ENCODE results near the gene CERT1.

GRCh38 chr5:75380099-75380498 lies 131.3 kb downstream of the CERT1 start:
- TF ChIP-seq CTCF (conservative IDR thresholded peaks at IDR 0.05) = no peak
- no peak for TF ChIP-seq EZH2 (IDR thresholded peaks at IDR 0.05; ENCODE audit: low read depth)

Data from PC-9 (cell line).